ENCODE measurements around the gene ASIP. TPM values are rescaled to one million over a fixed set of nuclear protein-coding genes. Genes with fewer than 3 reads are reported as not detected.
"Not testable (repeated sequence)": the region's sequence is repeated elsewhere in the genome, so short reads cannot be mapped to it uniquely, and the experiment has no call there.

ASIP gene
- total RNA-seq, 1 donor from 2014 or later = not detected

- intact Hi-C loops (cut with DNase I); DNase-seq (ENCODE audit: low spot score in 2 of 2): not testable (repeated sequence)
These were observed 57.1 kb downstream of the ASIP start for GRCh38 chr20:34298294-34298784.

DNA sequence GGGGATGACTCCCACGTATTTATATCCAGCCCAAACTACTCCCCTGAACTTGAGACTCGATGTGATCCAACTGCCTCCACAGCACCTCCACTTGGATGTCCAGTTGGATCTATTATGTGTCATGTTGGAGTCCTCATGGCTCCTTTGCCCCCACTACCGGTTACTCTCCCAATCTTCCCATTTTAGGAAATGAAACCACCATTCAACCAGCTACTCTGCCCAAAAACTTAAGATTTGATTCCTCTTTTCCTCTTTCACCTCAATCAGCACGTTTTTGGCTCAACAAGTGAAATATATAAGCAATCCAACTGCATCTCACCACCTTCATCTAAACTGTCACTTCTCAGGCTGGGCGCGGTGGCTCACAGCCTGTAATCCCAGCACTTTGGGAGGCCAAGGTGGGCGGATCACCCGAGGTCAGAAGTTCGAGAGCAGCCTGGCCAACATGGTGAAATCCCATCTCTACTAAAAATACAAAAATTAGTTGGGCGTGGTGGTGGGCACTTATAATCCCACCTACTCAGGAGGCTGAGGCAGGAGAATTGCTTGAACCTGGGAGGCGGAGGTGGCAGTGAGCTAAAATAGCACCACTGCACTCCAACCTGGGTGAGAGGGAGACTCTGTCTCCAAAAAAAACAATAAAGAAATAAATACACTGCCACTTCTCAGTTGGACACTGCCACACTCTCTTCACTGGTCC lies 58.5 kb downstream of the ASIP start:
- Histone ChIP-seq H3K36me3 (peaks cover 0 to 6% of the 10 kb centered on the region in 2 donors), H3K4me1 (peaks cover 0 to 6% of the 10 kb centered on the region in 2 donors), H3K4me3 (no peak overlapping the region), H3K27me3 (no peaks in the 10 kb centered on the region), H3K9me3 (no peaks in the 10 kb centered on the region), H3K27ac (no peak overlapping the region)
- no peak for DNase-seq (ENCODE audit: low spot score in 2 of 2)
- no peak for TF ChIP-seq CTCF (IDR thresholded peaks at IDR 0.05)
- intact Hi-C loops (cut with DNase I) = loop anchor here (5.0 kb wide), 1 partner anchor 487 kb away; the partner anchor contains the start of gene CHMP4B

More at GRCh38 chr20:34298294-34298784, 57.1 kb downstream of the ASIP start:
- H3K27ac ChIP-seq, H3K27me3 ChIP-seq, H3K4me1 ChIP-seq, H3K9me3 ChIP-seq, H3K4me3 ChIP-seq: not testable (repeated sequence)
- peaks cover 6 to 14% of the 10 kb centered on the region in 2 donors for H3K36me3 ChIP-seq
- TF ChIP-seq CTCF (IDR thresholded peaks at IDR 0.05) = peak in 2 of 3 experiments; percentile 17 to 38

DNA sequence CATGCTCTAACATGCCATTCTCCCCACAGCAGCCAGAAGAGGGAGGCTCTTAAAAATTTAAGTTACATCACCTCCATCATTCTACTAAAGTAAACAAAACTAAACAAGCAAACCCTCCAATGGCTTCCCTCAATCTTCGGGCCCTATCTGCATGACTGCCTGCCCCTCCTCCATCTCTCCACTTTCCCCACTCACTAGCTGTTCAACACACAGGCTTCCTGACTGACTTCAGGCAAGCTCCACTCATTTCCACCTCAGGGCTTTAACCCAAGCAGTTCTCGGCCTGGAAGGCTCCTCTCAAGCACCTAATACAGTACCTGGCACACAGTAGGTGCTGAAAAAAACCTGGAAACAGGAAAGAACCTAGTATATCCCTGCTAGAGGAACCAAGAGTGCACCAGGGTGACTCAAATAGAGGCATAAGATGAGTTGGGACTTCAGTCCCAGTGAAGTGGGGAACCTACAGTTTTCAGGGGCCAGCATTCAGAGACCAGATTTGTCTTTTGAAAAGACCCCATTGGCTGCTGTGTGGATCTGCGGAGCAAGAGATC lies 59.1 kb downstream of the ASIP start:
- no peak overlapping the region for H3K4me3 ChIP-seq
- TF ChIP-seq CTCF (IDR thresholded peaks at IDR 0.05) = no peak
- intact Hi-C loops (cut with DNase I) = loop anchor here (5.0 kb wide), 1 partner anchor 488 kb away; the partner anchor contains the start of gene CHMP4B
- H3K36me3 ChIP-seq = no peaks in the 10 kb centered on the region
- H3K27me3 ChIP-seq = no peaks in the 10 kb centered on the region
- peaks cover 0 to 6% of the 10 kb centered on the region in 2 donors for H3K4me1 ChIP-seq
- H3K9me3 ChIP-seq = no peaks in the 10 kb centered on the region
- no peak for DNase-seq (ENCODE audit: low spot score in 2 of 2)
- H3K27ac ChIP-seq = no peak overlapping the region

- no peak for DNase-seq (ENCODE audit: low spot score in 2 of 2)
- intact Hi-C loops (cut with DNase I) = loop anchor here (5.0 kb wide), 1 partner anchor 489 kb away; the partner anchor contains the start of gene CHMP4B
- no peaks in the 10 kb centered on the region for H3K27me3 ChIP-seq
- no peak overlapping the region for H3K4me3 ChIP-seq
- no peak overlapping the region for H3K27ac ChIP-seq
- peaks cover 0 to 6% of the 10 kb centered on the region in 2 donors for H3K4me1 ChIP-seq
- no peaks in the 10 kb centered on the region for H3K36me3 ChIP-seq
- no peaks in the 10 kb centered on the region for H3K9me3 ChIP-seq
- TF ChIP-seq CTCF (IDR thresholded peaks at IDR 0.05) = no peak
These were observed 59.8 kb downstream of the ASIP start for GRCh38 chr20:34300809-34301586.

DNA sequence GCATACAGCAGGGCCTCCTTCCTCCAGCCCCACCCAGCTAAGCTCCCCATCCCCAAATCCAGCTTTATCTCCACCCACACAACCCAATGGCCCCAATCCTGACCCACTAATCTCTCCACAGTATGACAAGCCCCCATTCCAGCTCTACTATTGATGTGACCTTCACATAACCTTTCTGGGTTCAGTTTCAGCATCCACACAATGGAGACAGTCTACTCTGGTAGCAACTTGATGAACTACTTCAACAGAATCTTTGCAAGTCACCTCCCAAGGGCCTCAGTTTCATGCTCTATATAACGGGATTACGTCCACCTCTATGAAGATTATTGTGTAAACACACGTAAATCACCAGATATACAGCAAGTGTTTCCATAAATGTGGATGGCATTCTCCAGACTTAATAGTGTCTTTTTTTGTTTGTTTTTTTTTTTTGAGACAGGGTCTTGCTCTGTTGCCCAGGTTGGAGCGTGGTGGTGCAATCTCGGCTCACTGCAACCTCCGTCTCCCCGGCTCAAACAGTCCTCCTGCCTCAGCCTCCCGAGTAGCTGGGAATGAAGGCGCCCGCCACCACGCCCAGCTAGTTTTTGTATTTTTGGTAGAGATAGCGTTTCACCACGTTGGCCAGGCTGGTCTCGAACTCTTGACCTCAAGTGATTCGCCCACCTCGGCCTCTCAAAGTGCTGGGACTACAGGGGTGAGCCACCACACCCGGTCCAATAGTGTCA lies 60.5 kb downstream of the ASIP start:
- DNase-seq (ENCODE audit: low spot score in 2 of 2) = no peak
- TF ChIP-seq CTCF (IDR thresholded peaks at IDR 0.05) = no peak
- H3K4me3 ChIP-seq = peak overlapping the region in 1 of 2 donors; percentile 90
- H3K36me3 ChIP-seq = no peaks in the 10 kb centered on the region
- H3K27me3 ChIP-seq = no peaks in the 10 kb centered on the region
- H3K27ac ChIP-seq = no peak overlapping the region
- intact Hi-C loops (cut with DNase I) = loop anchor here (2.0 to 5.0 kb wide), 3 partner anchors 61 to 489 kb away; partner anchors contain the start of genes CHMP4B, ITCH and MAP1LC3A
- H3K4me1 ChIP-seq = peaks cover 0 to 6% of the 10 kb centered on the region in 2 donors
- no peaks in the 10 kb centered on the region for H3K9me3 ChIP-seq

All from ascending aorta (tissue), 2 donors.